ENCODE results near the gene HCN2.

- TF ChIP-seq CTCF (IDR thresholded peaks at IDR 0.05) (no peak), USF1 (IDR thresholded peaks at IDR 0.05; ENCODE audit: borderline replicate concordance, low read depth) (no peak), TCF12 (IDR thresholded peaks at IDR 0.05) (no peak), FOXJ3 (CRISPR knock-in tag; IDR thresholded peaks at IDR 0.05) (no peak), SIN3A (IDR thresholded peaks at IDR 0.05; ENCODE audit: borderline replicate concordance, low read depth, low read length) (no peak), MAX (IDR thresholded peaks at IDR 0.05; ENCODE audit: low read depth) (no peak)
Observed at GRCh38 chr19:608155-609003, 18.7 kb downstream of the HCN2 start.
